Measurements from ENCODE around the gene PLXDC2.

DNA sequence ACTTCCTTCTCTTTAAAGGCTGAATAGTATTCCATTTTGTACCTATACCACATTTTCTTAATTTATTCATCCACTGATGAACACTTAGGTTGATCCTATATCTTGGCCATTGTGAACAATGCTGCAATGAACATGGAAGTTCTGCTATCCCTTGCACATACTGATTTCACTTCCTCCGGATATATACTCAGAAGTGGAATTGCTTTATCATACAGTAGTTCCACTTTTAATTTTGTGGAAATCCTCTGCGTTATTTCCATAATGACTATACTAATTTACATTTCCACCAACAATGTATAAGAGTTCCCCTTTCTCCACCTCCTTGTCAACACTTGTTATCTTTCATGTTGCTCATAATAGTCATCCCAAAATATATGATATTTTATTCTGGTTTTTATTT is 312.6 kb downstream of the PLXDC2 start:
- TF ChIP-seq, protein P1, sequence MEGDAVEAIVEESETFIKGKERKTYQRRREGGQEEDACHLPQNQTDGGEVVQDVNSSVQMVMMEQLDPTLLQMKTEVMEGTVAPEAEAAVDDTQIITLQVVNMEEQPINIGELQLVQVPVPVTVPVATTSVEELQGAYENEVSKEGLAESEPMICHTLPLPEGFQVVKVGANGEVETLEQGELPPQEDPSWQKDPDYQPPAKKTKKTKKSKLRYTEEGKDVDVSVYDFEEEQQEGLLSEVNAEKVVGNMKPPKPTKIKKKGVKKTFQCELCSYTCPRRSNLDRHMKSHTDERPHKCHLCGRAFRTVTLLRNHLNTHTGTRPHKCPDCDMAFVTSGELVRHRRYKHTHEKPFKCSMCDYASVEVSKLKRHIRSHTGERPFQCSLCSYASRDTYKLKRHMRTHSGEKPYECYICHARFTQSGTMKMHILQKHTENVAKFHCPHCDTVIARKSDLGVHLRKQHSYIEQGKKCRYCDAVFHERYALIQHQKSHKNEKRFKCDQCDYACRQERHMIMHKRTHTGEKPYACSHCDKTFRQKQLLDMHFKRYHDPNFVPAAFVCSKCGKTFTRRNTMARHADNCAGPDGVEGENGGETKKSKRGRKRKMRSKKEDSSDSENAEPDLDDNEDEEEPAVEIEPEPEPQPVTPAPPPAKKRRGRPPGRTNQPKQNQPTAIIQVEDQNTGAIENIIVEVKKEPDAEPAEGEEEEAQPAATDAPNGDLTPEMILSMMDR (IDR thresholded peaks at IDR 0.05) = no peak
- no peak for TF ChIP-seq POLR2A (IDR thresholded peaks at IDR 0.05)
